Suprapubic skin (tissue), 4 donors: ENCODE data around the gene RTF2.

ENCODE experiments used
- EP300 ChIP-seq: sonication (generic); formaldehyde crosslinking; IDR thresholded peaks from one replicate; pipeline ENCODE4 v1.6.1; 2017; ENCODE audit warnings: antibody characterized with exemption
- POLR2A ChIP-seq, 2 donors: fragments of 450-650 bp; IDR thresholded peaks; one replicate each; pipeline ENCODE4 v1.6.1; 2017; ENCODE audit warnings: antibody characterized with exemption in 2 of 2, mild to moderate bottlenecking in 2 of 2, moderate library complexity in 2 of 2
- POLR2AphosphoS5 ChIP-seq, 3 donors: sonication (generic); formaldehyde crosslinking; IDR thresholded peaks; one replicate each; pipeline ENCODE4 v1.6.1; 2017; ENCODE audit warnings: antibody characterized with exemption in 3 of 3
- TF ChIP-seq, protein P1 (sequence below), 2 donors: fragments of 200-600 bp in 1 of 2; fragments of 450-650 bp in 1 of 2; sonication (generic) in 1 of 2; IDR thresholded peaks; one replicate each; pipeline ENCODE4 v1.5.1; 2016 to 2019; ENCODE audit warnings: antibody characterized with exemption in 2 of 2, mild to moderate bottlenecking in 1 of 2, moderate library complexity in 1 of 2

DNA sequence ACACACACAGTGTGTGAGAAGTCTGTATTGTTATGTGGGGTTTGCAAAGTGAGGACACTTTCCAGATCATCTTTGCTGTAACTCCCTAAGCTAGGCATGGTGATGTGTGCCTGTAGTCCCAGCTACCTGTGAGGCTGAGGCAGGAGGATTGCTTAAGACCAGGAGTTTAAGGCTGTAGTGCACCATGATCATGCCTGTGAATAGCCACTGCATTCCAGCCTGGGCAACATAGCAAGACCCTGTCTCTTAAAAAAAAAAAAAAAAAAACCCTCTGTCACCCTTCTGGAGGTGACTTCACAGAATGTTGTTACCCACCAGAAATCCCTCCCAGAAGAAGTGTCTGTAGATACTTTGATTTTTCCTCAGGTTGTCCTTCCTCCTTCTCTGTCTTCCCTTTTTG is 41.5 kb upstream of the RTF2 start:
- TF ChIP-seq, protein P1, sequence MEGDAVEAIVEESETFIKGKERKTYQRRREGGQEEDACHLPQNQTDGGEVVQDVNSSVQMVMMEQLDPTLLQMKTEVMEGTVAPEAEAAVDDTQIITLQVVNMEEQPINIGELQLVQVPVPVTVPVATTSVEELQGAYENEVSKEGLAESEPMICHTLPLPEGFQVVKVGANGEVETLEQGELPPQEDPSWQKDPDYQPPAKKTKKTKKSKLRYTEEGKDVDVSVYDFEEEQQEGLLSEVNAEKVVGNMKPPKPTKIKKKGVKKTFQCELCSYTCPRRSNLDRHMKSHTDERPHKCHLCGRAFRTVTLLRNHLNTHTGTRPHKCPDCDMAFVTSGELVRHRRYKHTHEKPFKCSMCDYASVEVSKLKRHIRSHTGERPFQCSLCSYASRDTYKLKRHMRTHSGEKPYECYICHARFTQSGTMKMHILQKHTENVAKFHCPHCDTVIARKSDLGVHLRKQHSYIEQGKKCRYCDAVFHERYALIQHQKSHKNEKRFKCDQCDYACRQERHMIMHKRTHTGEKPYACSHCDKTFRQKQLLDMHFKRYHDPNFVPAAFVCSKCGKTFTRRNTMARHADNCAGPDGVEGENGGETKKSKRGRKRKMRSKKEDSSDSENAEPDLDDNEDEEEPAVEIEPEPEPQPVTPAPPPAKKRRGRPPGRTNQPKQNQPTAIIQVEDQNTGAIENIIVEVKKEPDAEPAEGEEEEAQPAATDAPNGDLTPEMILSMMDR (IDR thresholded peaks at IDR 0.05) = no peak
- TF ChIP-seq EP300 (no peak), POLR2AphosphoS5 (IDR thresholded peaks at IDR 0.05) (no peak), POLR2A (IDR thresholded peaks at IDR 0.05) (no peak)
